Mesothelial cell of epicardium (in vitro differentiated cells): ENCODE results near the gene SORCS3. TPM values are rescaled to one million over a fixed set of nuclear protein-coding genes. Genes with fewer than 3 reads are reported as not detected.

Source experiments
- DNase-seq, 2 experiments: peaks; one replicate each; pipeline ENCODE4 v3.0.0; 2021; ENCODE audit warnings: low spot score in 2 of 2; ENCODE audit not compliant: unreplicated experiment in 2 of 2
- H3K27ac Mint-ChIP-seq: 2 replicates; pipeline ENCODE4 v1.8.0; 2021; ENCODE audit warnings: mixed read lengths
- H3K27me3 Mint-ChIP-seq: 2 replicates; pipeline ENCODE4 v1.8.0; 2021; ENCODE audit warnings: low read depth, mixed read lengths
- H3K36me3 Mint-ChIP-seq: 2 replicates; pipeline ENCODE4 v1.8.0; 2021; ENCODE audit warnings: mixed read lengths
- H3K4me1 Mint-ChIP-seq: 2 replicates; pipeline ENCODE4 v1.8.0; 2021; ENCODE audit warnings: mixed read lengths
- H3K4me3 Mint-ChIP-seq: 2 replicates; pipeline ENCODE4 v1.8.0; 2021; ENCODE audit warnings: mild to moderate bottlenecking, moderate library complexity, mixed read lengths
- H3K9me3 Mint-ChIP-seq: 2 replicates; pipeline ENCODE4 v1.8.0; 2021; ENCODE audit warnings: mixed read lengths
- CTCF ChIP-seq: fragments of 200-600 bp; sonication (generic); IDR thresholded peaks from one replicate; pipeline ENCODE4 v1.5.0; 2021; ENCODE audit warnings: antibody characterized with exemption; ENCODE audit not compliant: unreplicated experiment
- total RNA-seq: library from RNA; stranded (reverse); gene quantifications from 3 replicates; pipeline ENCODE4 v1.2.1, GENCODE V29; 2021

Gene SORCS3
- total RNA-seq, 1 donor from 2014 or later, result 0.04 TPM

- TF ChIP-seq CTCF, result no peak
- H3K4me1 Mint-ChIP-seq, result no peaks in the 10 kb centered on the region
- no peak for DNase-seq
- no peak overlapping the region for H3K27ac Mint-ChIP-seq
- H3K9me3 Mint-ChIP-seq, result no peaks in the 10 kb centered on the region
- no peak overlapping the region for H3K4me3 Mint-ChIP-seq
- peaks cover 86% of the 10 kb centered on the region for H3K27me3 Mint-ChIP-seq
- no peaks in the 10 kb centered on the region for H3K36me3 Mint-ChIP-seq
Measured at GRCh38 chr10:104774234-104774633, 133.1 kb downstream of the SORCS3 start.

DNA sequence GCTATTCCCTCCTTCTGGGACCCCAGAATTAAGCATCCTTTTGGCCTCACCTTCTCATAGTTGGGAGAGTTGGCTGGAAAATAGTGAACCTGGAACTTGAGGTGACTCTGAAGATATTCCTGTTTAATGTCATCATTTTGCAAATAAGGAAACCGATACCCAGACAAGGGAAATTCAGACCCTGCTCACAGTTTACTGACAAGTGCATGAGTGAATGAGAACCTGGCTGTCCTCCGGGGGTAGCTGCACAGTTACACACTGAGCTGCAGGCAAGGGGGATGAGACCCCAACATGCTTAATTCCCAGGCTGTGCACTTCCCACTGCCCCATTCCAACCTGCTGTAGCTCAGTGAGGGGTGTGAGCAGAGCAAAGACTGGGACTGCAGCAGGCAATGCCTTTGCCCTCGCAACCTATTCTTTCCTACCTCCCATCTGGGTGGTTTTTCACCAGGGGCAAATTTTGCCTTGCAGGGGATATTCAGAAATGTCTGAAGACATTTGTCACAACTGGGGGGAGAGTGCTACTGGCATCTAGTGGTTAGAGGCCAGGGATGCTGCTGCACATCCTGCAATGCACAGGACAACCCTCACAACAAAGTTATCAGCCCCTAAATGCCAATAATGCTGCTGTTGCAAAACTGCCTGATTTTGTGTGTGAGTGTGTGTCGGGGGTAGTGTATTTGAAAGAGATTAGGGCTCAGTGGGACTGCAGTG, 136.2 kb downstream of the SORCS3 start:
- DNase-seq, result no peak
- TF ChIP-seq CTCF, result no peak
- no peaks in the 10 kb centered on the region for H3K9me3 Mint-ChIP-seq
- no peak overlapping the region for H3K27ac Mint-ChIP-seq
- peaks cover 88% of the 10 kb centered on the region for H3K27me3 Mint-ChIP-seq
- no peak overlapping the region for H3K4me3 Mint-ChIP-seq
- H3K4me1 Mint-ChIP-seq, result no peaks in the 10 kb centered on the region
- H3K36me3 Mint-ChIP-seq, result no peaks in the 10 kb centered on the region

DNA sequence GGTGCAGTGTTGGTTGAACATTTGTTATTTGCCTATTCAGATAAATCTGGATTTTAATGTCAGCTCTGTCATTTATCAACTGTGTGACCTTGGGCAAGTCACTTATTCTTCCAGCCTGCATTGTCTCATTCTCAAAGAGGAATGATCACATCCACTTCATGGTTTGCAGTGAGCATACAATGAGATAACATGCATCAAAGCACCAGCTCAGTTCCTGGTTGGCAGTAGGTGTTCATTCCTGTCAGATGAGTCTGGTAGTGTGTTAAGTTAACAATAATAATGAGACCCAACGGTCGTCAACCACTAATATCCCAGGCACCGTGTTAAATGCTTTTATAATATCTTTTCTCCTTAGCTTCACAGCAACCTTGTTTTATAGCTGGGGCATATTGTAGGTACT, 137.3 kb downstream of the SORCS3 start:
- Mint-ChIP-seq H3K4me3 (no peak overlapping the region), H3K9me3 (no peaks in the 10 kb centered on the region), H3K27ac (no peak overlapping the region), H3K36me3 (no peaks in the 10 kb centered on the region), H3K27me3 (peaks cover 87% of the 10 kb centered on the region), H3K4me1 (no peaks in the 10 kb centered on the region)
- DNase-seq, result no peak
- no peak for TF ChIP-seq CTCF

GRCh38 chr10:104779701-104780100, 138.6 kb downstream of the SORCS3 start:
- Mint-ChIP-seq H3K9me3 (no peaks in the 10 kb centered on the region), H3K4me1 (no peaks in the 10 kb centered on the region), H3K36me3 (no peaks in the 10 kb centered on the region), H3K27me3 (peaks cover 83% of the 10 kb centered on the region), H3K27ac (no peak overlapping the region), H3K4me3 (no peak overlapping the region)
- no peak for TF ChIP-seq CTCF
- DNase-seq, result no peak

GRCh38 chr10:104780165-104780564, 139.1 kb downstream of the SORCS3 start:
- peaks cover 80% of the 10 kb centered on the region for H3K27me3 Mint-ChIP-seq
- no peak for TF ChIP-seq CTCF
- DNase-seq, result no peak
- H3K27ac Mint-ChIP-seq, result no peak overlapping the region
- no peaks in the 10 kb centered on the region for H3K36me3 Mint-ChIP-seq
- no peaks in the 10 kb centered on the region for H3K9me3 Mint-ChIP-seq
- no peaks in the 10 kb centered on the region for H3K4me1 Mint-ChIP-seq
- no peak overlapping the region for H3K4me3 Mint-ChIP-seq
